ENCODE results near the gene PLPP3. TPM values are rescaled to one million over a fixed set of nuclear protein-coding genes. Genes with fewer than 3 reads are reported as not detected.

PLPP3 gene
- total and polyA plus RNA-seq, 2 of the 8 experiments (the other 6 are each of a cell fraction or from before 2014, with no cell fraction given) = 33.2 to 42.0 TPM

- Histone ChIP-seq H3K4ac (replicated peaks; ENCODE audit: insufficient read length, low read depth, low read length) (no peak overlapping the region), H3K4me3 (ENCODE audit: extremely low read depth in 1 of 4, insufficient read depth in 2 of 4, low read depth in 3 of 4, low read length in 4 of 4) (no peak overlapping the region), H3K79me1 (ENCODE audit: low read depth, low read length) (no peaks in the 10 kb centered on the region), H2BK5ac (ENCODE audit: low read depth, low read length) (no peak overlapping the region), H3K36me3 (ENCODE audit: control insufficient read depth in 2 of 4, insufficient read depth in 4 of 4, low read length in 3 of 4) (no peaks in the 10 kb centered on the region), H2BK12ac (ENCODE audit: low read depth, low read length) (no peak overlapping the region), H3K18ac (ENCODE audit: extremely low read depth, low read length) (no peak overlapping the region), H3K27me3 (replicated peaks in 1 of 4; ENCODE audit: control insufficient read depth in 3 of 4, extremely low read depth in 1 of 4, insufficient read depth in 3 of 4, low read length in 3 of 4) (no peaks in the 10 kb centered on the region), H3K23me2 (ENCODE audit: low read depth, low read length) (no peaks in the 10 kb centered on the region), H3K4me2 (ENCODE audit: insufficient read depth in 1 of 2, low read depth in 2 of 2, low read length in 2 of 2) (no peak overlapping the region), H2AFZ (ENCODE audit: low read length) (no peak overlapping the region), H3K56ac (replicated peaks; ENCODE audit: insufficient read length, low read depth, low read length) (no peak overlapping the region), H4K20me1 (replicated peaks in 1 of 2; ENCODE audit: control insufficient read depth in 1 of 2, insufficient read depth in 2 of 2, low read length in 2 of 2) (no peaks in the 10 kb centered on the region), H3K14ac (ENCODE audit: insufficient read length) (no peak overlapping the region), H2BK15ac (ENCODE audit: low read length) (0 out of 2 replicates have a peak overlapping the region, but pooled peaks have one; percentile 55), H4K5ac (ENCODE audit: insufficient read length, low read depth, low read length) (no peak overlapping the region), H3K79me2 (ENCODE audit: control insufficient read depth in 1 of 2, insufficient read depth in 2 of 2, low read length in 2 of 2) (no peaks in the 10 kb centered on the region), H3K27ac (ENCODE audit: low read depth, low read length) (no peak overlapping the region), H2BK120ac (replicated peaks; ENCODE audit: low read depth, low read length) (no peak overlapping the region), H3K23ac (ENCODE audit: insufficient read length) (no peak overlapping the region), H3K9me3 (ENCODE audit: insufficient read depth in 2 of 2, low read depth in 1 of 2, low read length in 1 of 2) (no peaks in the 10 kb centered on the region), H3K9ac (replicated peaks in 1 of 4; ENCODE audit: extremely low read depth in 1 of 4, low read depth in 3 of 4, low read length in 3 of 4) (no peak overlapping the region), H3K4me1 (replicated peaks in 1 of 4; ENCODE audit: control insufficient read depth in 3 of 4, insufficient read depth in 4 of 4, low read length in 3 of 4) (no peaks in the 10 kb centered on the region; a peak in 1 of 7 replicates), H4K8ac (ENCODE audit: extremely low read depth, insufficient read depth, low read length) (no peak overlapping the region), H2BK20ac (ENCODE audit: low read length) (no peak overlapping the region), H2AK5ac (ENCODE audit: low read depth, low read length) (no peak overlapping the region), H4K91ac (replicated peaks; ENCODE audit: insufficient read length, low read length) (no peak overlapping the region)
- POLR2A ChIA-PET (ENCODE audit: partially characterized antibody) = interaction anchor here (2.2 kb wide), 1 partner anchor 8 kb away, joined by 6 read pairs; no protein-coding TSS in a partner anchor
- CTCF ChIA-PET (ENCODE audit: partially characterized antibody) = interaction anchor here (0.7 to 4.3 kb wide), 7 partner anchors 8 to 248 kb away, joined by 3 to 19 read pairs (median 3); no protein-coding TSS in a partner anchor
- DNase-seq (ENCODE audit: low read depth in 1 of 2, low spot score in 2 of 2) = no peak
- no peak for FAIRE-seq
- WGBS, 2 experiments (ENCODE audit: extremely low coverage in 1 of 2, insufficient coverage in 1 of 2, insufficient read length in 1 of 2, insufficient replicate concordance in 2 of 2, low coverage in 1 of 2, low lambda C conversion rate in 2 of 2, missing lambda C conversion rate in 1 of 2) = 95% methylated on average over 3 of the region's 3 CpGs; no CpG with 5 or more reads in 1 of the 2 experiments
- TF ChIP-seq SAP30 (IDR thresholded peaks at IDR 0.05; ENCODE audit: insufficient read depth, insufficient replicate concordance, low read length) (no peak), RAD21 (IDR thresholded peaks at IDR 0.05 in 1 of 2, conservative IDR thresholded peaks at IDR 0.05 in 1 of 2; ENCODE audit: low read depth in 2 of 2, low read length in 2 of 2) (no peak), SP4 (IDR thresholded peaks at IDR 0.05; ENCODE audit: low read length) (no peak), POLR2AphosphoS5 (IDR thresholded peaks at IDR 0.05; ENCODE audit: low read depth, low read length) (no peak)
Measured at GRCh38 chr1:56462209-56462608, 117.2 kb downstream of the PLPP3 start.

All from H1 (cell line).